SK-N-SH (cell line): ENCODE results near the gene SPTB. TPM values are rescaled to one million over a fixed set of nuclear protein-coding genes. Genes with fewer than 3 reads are reported as not detected.

ENCODE experiments used
- CTCF ChIA-PET: fragments of 300-600, 350-600 bp; formaldehyde crosslinking; extraction: SDS; loops from one replicate; lab custom pipeline; 2021; lab: Yijun Ruan, JAX
- POLR2A ChIA-PET: fragments of 350-600 bp; sonication (Branson Sonifier 250); formaldehyde crosslinking; extraction: SDS; loops from one replicate; lab custom pipeline; 2020; ENCODE audit warnings: antibody characterized with exemption, inconsistent platforms; lab: Yijun Ruan, JAX
- DNase-seq: peaks from one replicate; pipeline ENCODE4 v3.0.0; 2012
- H2AFZ ChIP-seq: fragments of 200-600 bp; sonication (generic); 2 replicates; pipeline ENCODE4 v1.8.1; 2016; ENCODE audit warnings: antibody characterized with exemption, mild to moderate bottlenecking, low read depth
- H3F3A ChIP-seq: fragments of 200-600 bp; sonication (generic); replicated peaks from 2 replicates; pipeline ENCODE3; 2016; ENCODE audit warnings: antibody characterized with exemption, mild to moderate bottlenecking; ENCODE audit not compliant: insufficient read depth
- H3K27ac ChIP-seq, 2 experiments: fragments of 200-500 bp in 1 of 2; fragments of 200-600 bp in 1 of 2; sonication (Bioruptor generic) in 1 of 2; sonication (generic), shearing (Covaris generic) in 1 of 2; 2 replicates each; pipeline versions ENCODE4 v1.5.1 to v1.6.1; 2014 to 2016; ENCODE audit warnings: low read depth in 2 of 2, inconsistent platforms in 1 of 2, low read length in 1 of 2, mild to moderate bottlenecking in 1 of 2, mixed read lengths in 1 of 2
- H3K27me3 ChIP-seq: fragments of 200-600 bp; sonication (generic), shearing (Covaris generic); 2 replicates; pipeline ENCODE4 v1.6.1; 2016; ENCODE audit warnings: mixed run types; ENCODE audit not compliant: insufficient read depth
- H3K36me3 ChIP-seq, 2 experiments: fragments of 200-500 bp in 1 of 2; fragments of 200-600 bp in 1 of 2; sonication (Bioruptor generic) in 1 of 2; sonication (generic) in 1 of 2; replicated peaks in 1 of 2; 2 replicates each; pipeline versions ENCODE3 to v1.5.1; 2014 to 2016; ENCODE audit warnings: low read length in 1 of 2, mild to moderate bottlenecking in 1 of 2; ENCODE audit not compliant: insufficient read depth in 2 of 2, control insufficient read depth in 1 of 2
- H3K4me1 ChIP-seq, 2 experiments: fragments of 200-500 bp in 1 of 2; fragments of 200-600 bp in 1 of 2; sonication (Bioruptor generic) in 1 of 2; sonication (generic), shearing (Covaris generic) in 1 of 2; 2 replicates each; pipeline versions ENCODE4 v1.5.1 to v1.6.1; 2014 to 2016; ENCODE audit warnings: low read depth in 1 of 2, low read length in 1 of 2, mixed run types in 1 of 2; ENCODE audit not compliant: insufficient read depth in 2 of 2, control insufficient read depth in 1 of 2
- H3K4me2 ChIP-seq: fragments of 200-600 bp; sonication (generic), shearing (Covaris generic); 2 replicates; pipeline ENCODE4 v1.6.1; 2017; ENCODE audit warnings: mixed run types
- H3K4me3 ChIP-seq, 2 experiments: fragments of 200-500 bp in 1 of 2; fragments of 200-600 bp in 1 of 2; sonication (Bioruptor generic) in 1 of 2; sonication (generic), shearing (Covaris generic) in 1 of 2; 2 replicates each; pipeline versions ENCODE4 v1.5.1 to v1.8.1; 2014 to 2016; ENCODE audit warnings: low read depth in 2 of 2, inconsistent platforms in 1 of 2, low read length in 1 of 2, mild to moderate bottlenecking in 1 of 2, mixed read lengths in 1 of 2, moderate library complexity in 1 of 2
- H3K79me2 ChIP-seq: fragments of 200-600 bp; sonication (generic); 2 replicates; pipeline ENCODE4 v1.8.1; 2017; ENCODE audit warnings: mild to moderate bottlenecking; ENCODE audit not compliant: insufficient read depth
- H3K9ac ChIP-seq: fragments of 200-600 bp; sonication (generic); 2 replicates; pipeline ENCODE4 v1.6.1; 2017; ENCODE audit warnings: mixed run types
- H3K9me2 ChIP-seq: fragments of 200-600 bp; sonication (generic); 2 replicates; pipeline ENCODE4 v1.6.1; 2017; ENCODE audit warnings: mixed run types
- H3K9me3 ChIP-seq: fragments of 200-600 bp; sonication (generic); 2 replicates; pipeline ENCODE4 v1.6.1; 2017; ENCODE audit warnings: mixed run types, mild to moderate bottlenecking, moderate library complexity
- H4K20me1 ChIP-seq: fragments of 200-600 bp; sonication (generic); 2 replicates; pipeline ENCODE4 v1.6.1; 2017; ENCODE audit warnings: mild to moderate bottlenecking, mixed run types; ENCODE audit not compliant: insufficient read depth
- EP300 ChIP-seq, 2 experiments: IDR thresholded peaks; 2 replicates each; pipeline versions ENCODE4 v1.4.0 to v1.6.1; 2012; ENCODE audit warnings: borderline replicate concordance in 1 of 2, low read depth in 1 of 2, low read length in 1 of 2
- FOSL2 ChIP-seq: IDR thresholded peaks from 2 replicates; pipeline ENCODE4 v1.4.0; 2012; ENCODE audit warnings: low read depth, mild to moderate bottlenecking, moderate library complexity, borderline replicate concordance
- FOXJ3 ChIP-seq: sonication (generic); formaldehyde crosslinking; IDR thresholded peaks from 2 replicates; pipeline ENCODE4 v1.5.1; 2020; ENCODE audit warnings: mild to moderate bottlenecking, missing genetic modification reagents
- FOXM1 ChIP-seq: IDR thresholded peaks from 2 replicates; pipeline ENCODE4 v1.4.0; 2012; ENCODE audit warnings: low read depth, mild to moderate bottlenecking
- GATA2 ChIP-seq: sonication (generic); formaldehyde crosslinking; IDR thresholded peaks from 2 replicates; pipeline ENCODE4 v1.5.0; 2020; ENCODE audit warnings: mild to moderate bottlenecking, missing genetic modification reagents
- JUND ChIP-seq: IDR thresholded peaks from 2 replicates; pipeline ENCODE4 v1.4.0; 2012
- MXI1 ChIP-seq: IDR thresholded peaks from 2 replicates; pipeline ENCODE4 v1.6.1; 2012; ENCODE audit warnings: mild to moderate bottlenecking, low read depth, low read length, improper control_type of control experiment
- NRF1 ChIP-seq: IDR thresholded peaks from 2 replicates; pipeline ENCODE4 v1.6.1; 2012; ENCODE audit warnings: low read depth, mild to moderate bottlenecking, low read length
- POLR2AphosphoS5 ChIP-seq: IDR thresholded peaks from 2 replicates; pipeline ENCODE4 v1.6.1; 2012; ENCODE audit warnings: low read depth, low read length
- RCOR1 ChIP-seq: fragments of 150-350 bp; IDR thresholded peaks from 2 replicates; pipeline ENCODE4 v1.6.1; 2017; ENCODE audit warnings: antibody characterized with exemption, low read length
- RXRA ChIP-seq: IDR thresholded peaks from 2 replicates; pipeline ENCODE4 v1.4.0; 2012; ENCODE audit warnings: low read depth, mild to moderate bottlenecking, borderline replicate concordance
- SMC3 ChIP-seq: IDR thresholded peaks from 2 replicates; pipeline ENCODE4 v1.6.1; 2012; ENCODE audit warnings: low read depth, low read length, improper control_type of control experiment
- TAF1 ChIP-seq: IDR thresholded peaks from 2 replicates; pipeline ENCODE4 v1.6.1; 2012; ENCODE audit warnings: low read depth, mild to moderate bottlenecking, low read length, moderate library complexity, borderline replicate concordance
- TCF12 ChIP-seq: IDR thresholded peaks from 2 replicates; pipeline ENCODE4 v1.4.0; 2012
- TEAD4 ChIP-seq: IDR thresholded peaks from 2 replicates; pipeline ENCODE4 v1.4.0; 2012; ENCODE audit warnings: mild to moderate bottlenecking, borderline replicate concordance; ENCODE audit not compliant: insufficient read depth
- YY1 ChIP-seq: IDR thresholded peaks from 2 replicates; pipeline ENCODE4 v1.4.0; 2012; ENCODE audit warnings: low read depth, mild to moderate bottlenecking
- WGBS: methylation state at CpG from one replicate; pipeline ENCODE4 v1.1.6; 2017; ENCODE audit warnings: low lambda C conversion rate; 5-methylcytosine and 5-hydroxymethylcytosine counted together
- polyA plus RNA-seq, 3 experiments: library from polyadenylated mRNA; depleted of rRNA; stranded (reverse); fragments of >200 nt; gene quantifications; 2 replicates each; pipeline ENCODE4 v1.2.3, GENCODE V29; 2012
- TF ChIP-seq, protein P1 (sequence below): IDR thresholded peaks from 2 replicates; pipeline ENCODE4; 2012
- TF ChIP-seq, protein P2 (sequence below): fragments of 150-350 bp; IDR thresholded peaks from 2 replicates; pipeline ENCODE4 v1.6.1; 2017; ENCODE audit warnings: antibody characterized with exemption, low read length, low read depth, borderline replicate concordance
- TF ChIP-seq, protein P3 (sequence below): fragments of 200-600 bp; sonication (generic); IDR thresholded peaks from 2 replicates; pipeline ENCODE4 v1.6.1; 2017; ENCODE audit warnings: antibody characterized with exemption, mild to moderate bottlenecking, moderate library complexity
- TF ChIP-seq, protein P4 (sequence below): IDR thresholded peaks from 2 replicates; pipeline ENCODE4 v1.4.0; 2012; ENCODE audit warnings: low read depth, borderline replicate concordance
- TF ChIP-seq, protein P5 (sequence below): fragments of 150-350 bp; IDR thresholded peaks from 2 replicates; pipeline ENCODE4 v1.6.1; 2016; ENCODE audit warnings: mild to moderate bottlenecking, low read depth, low read length

The SPTB gene
- polyA plus RNA-seq, 1 of the 3 experiments (the other 2 are of a cell fraction), result 0.15 TPM

DNA sequence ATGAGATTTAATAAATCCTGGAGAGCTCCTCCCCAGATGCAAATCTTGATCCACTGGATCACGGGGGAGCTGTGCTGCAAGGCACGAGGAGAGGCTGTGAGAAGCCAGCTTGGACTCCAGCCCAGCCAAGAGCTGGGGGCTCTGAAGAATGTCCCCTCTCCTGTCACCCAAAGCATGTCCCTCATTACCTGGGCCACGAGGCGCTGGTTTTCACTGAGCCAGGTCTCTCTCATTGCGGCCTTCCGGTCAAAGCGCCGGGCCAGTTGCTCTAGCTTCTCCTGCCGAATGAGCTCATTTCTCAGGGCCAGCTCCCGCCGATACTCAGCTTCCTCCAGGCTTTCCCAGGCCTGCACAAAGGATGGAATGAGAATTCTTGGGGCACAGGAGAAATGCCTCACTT lies 83.3 kb downstream of the SPTB start:
- Histone ChIP-seq H3K27ac (peak overlapping the region in 1 of 2 experiments; percentile 72; a peak in 2 of 4 replicates), H3K9ac (no peak overlapping the region), H3K4me3 (no peak overlapping the region), H2AFZ (no peak overlapping the region), H3K9me3 (no peaks in the 10 kb centered on the region), H3K4me1 (peaks cover 0 to 28% of the 10 kb centered on the region in 2 experiments; a peak in 2 of 4 replicates), H3K9me2 (no peaks in the 10 kb centered on the region), H3K36me3 (no peaks in the 10 kb centered on the region), H3K27me3 (no peaks in the 10 kb centered on the region), H3F3A (no peaks in the 10 kb centered on the region), H3K4me2 (no peak overlapping the region), H4K20me1 (no peaks in the 10 kb centered on the region), H3K79me2 (no peaks in the 10 kb centered on the region)
- DNase-seq, result no peak
- 96% methylated on average over 9 of the region's 11 CpGs for WGBS
- ChIA-PET POLR2A (interaction anchor here (1.2 kb wide), 1 partner anchor 34 kb away, joined by 6 read pairs; no protein-coding TSS in a partner anchor), CTCF (interaction anchor here (0.6 to 10.8 kb wide), 8 partner anchors 11 to 114 kb away, joined by 3 to 138 read pairs (median 8); no protein-coding TSS in a partner anchor)
- no peak for TF ChIP-seq FOXM1
- no peak for TF ChIP-seq RCOR1
- TF ChIP-seq, protein P1, sequence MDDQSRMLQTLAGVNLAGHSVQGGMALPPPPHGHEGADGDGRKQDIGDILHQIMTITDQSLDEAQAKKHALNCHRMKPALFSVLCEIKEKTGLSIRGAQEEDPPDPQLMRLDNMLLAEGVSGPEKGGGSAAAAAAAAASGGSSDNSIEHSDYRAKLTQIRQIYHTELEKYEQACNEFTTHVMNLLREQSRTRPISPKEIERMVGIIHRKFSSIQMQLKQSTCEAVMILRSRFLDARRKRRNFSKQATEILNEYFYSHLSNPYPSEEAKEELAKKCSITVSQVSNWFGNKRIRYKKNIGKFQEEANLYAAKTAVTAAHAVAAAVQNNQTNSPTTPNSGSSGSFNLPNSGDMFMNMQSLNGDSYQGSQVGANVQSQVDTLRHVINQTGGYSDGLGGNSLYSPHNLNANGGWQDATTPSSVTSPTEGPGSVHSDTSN, result no peak
- TF ChIP-seq POLR2AphosphoS5, result no peak
- TF ChIP-seq NRF1, result no peak
- no peak for TF ChIP-seq EP300 (IDR thresholded peaks at IDR 0.05; ENCODE audit: borderline replicate concordance in 1 of 2, low read depth in 1 of 2, low read length in 1 of 2)
- TF ChIP-seq, protein P2, sequence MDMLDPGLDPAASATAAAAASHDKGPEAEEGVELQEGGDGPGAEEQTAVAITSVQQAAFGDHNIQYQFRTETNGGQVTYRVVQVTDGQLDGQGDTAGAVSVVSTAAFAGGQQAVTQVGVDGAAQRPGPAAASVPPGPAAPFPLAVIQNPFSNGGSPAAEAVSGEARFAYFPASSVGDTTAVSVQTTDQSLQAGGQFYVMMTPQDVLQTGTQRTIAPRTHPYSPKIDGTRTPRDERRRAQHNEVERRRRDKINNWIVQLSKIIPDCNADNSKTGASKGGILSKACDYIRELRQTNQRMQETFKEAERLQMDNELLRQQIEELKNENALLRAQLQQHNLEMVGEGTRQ, result no peak
- TF ChIP-seq TEAD4, result no peak
- TF ChIP-seq, protein P3, sequence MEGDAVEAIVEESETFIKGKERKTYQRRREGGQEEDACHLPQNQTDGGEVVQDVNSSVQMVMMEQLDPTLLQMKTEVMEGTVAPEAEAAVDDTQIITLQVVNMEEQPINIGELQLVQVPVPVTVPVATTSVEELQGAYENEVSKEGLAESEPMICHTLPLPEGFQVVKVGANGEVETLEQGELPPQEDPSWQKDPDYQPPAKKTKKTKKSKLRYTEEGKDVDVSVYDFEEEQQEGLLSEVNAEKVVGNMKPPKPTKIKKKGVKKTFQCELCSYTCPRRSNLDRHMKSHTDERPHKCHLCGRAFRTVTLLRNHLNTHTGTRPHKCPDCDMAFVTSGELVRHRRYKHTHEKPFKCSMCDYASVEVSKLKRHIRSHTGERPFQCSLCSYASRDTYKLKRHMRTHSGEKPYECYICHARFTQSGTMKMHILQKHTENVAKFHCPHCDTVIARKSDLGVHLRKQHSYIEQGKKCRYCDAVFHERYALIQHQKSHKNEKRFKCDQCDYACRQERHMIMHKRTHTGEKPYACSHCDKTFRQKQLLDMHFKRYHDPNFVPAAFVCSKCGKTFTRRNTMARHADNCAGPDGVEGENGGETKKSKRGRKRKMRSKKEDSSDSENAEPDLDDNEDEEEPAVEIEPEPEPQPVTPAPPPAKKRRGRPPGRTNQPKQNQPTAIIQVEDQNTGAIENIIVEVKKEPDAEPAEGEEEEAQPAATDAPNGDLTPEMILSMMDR, result no peak
- no peak for TF ChIP-seq MXI1
- TF ChIP-seq, protein P4, sequence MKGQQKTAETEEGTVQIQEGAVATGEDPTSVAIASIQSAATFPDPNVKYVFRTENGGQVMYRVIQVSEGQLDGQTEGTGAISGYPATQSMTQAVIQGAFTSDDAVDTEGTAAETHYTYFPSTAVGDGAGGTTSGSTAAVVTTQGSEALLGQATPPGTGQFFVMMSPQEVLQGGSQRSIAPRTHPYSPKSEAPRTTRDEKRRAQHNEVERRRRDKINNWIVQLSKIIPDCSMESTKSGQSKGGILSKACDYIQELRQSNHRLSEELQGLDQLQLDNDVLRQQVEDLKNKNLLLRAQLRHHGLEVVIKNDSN, result no peak

DNA sequence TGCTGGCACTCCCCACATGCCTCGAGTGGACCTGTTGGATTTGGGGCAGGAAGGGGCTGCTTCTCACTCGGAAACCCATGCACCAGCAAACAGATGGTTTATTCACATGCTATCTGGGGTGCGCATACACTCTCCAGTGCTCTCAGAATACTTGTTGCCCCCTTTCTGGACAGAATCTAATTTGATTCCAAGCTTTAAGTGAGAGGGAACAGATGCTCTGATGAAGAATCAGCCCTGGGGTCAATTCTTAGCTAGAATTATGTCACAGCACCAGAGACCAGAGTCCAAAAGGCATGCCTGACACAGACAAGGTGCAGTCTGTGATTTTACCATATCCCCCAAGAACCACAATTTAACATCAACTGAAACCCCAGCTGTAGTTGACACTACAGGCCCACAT lies 83.8 kb downstream of the SPTB start:
- CTCF ChIA-PET, result interaction anchor here (0.6 to 10.8 kb wide), 11 partner anchors 11 to 227 kb away, joined by 3 to 138 read pairs (median 4); no protein-coding TSS in a partner anchor
- peak overlapping the region in 1 of 2 experiments; percentile 72; a peak in 2 of 4 replicates for H3K27ac ChIP-seq
- TF ChIP-seq GATA2 (peak; percentile 81), FOSL2 (no peak), YY1 (no peak), TAF1 (no peak), JUND (no peak), FOXJ3 (CRISPR knock-in tag) (peak; percentile 88; the same call in 1 of the 2 replicates), POLR2AphosphoS5 (no peak), SMC3 (no peak), EP300 (IDR thresholded peaks at IDR 0.05; ENCODE audit: borderline replicate concordance in 1 of 2, low read depth in 1 of 2, low read length in 1 of 2) (peak in 1 of 2 experiments; percentile 91; a peak in 2 of 4 replicates), TCF12 (no peak), TEAD4 (no peak), RXRA (no peak)
- TF ChIP-seq, protein P5, sequence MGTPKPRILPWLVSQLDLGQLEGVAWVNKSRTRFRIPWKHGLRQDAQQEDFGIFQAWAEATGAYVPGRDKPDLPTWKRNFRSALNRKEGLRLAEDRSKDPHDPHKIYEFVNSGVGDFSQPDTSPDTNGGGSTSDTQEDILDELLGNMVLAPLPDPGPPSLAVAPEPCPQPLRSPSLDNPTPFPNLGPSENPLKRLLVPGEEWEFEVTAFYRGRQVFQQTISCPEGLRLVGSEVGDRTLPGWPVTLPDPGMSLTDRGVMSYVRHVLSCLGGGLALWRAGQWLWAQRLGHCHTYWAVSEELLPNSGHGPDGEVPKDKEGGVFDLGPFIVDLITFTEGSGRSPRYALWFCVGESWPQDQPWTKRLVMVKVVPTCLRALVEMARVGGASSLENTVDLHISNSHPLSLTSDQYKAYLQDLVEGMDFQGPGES, result no peak

More for the DNA sequence above, 83.8 kb downstream of the SPTB start:
- H3K9me3 ChIP-seq, result no peaks in the 10 kb centered on the region
- H3K9me2 ChIP-seq, result no peaks in the 10 kb centered on the region
- no peak overlapping the region for H3K4me2 ChIP-seq
- no peaks in the 10 kb centered on the region for H3F3A ChIP-seq
- H2AFZ ChIP-seq, result no peak overlapping the region
- H3K79me2 ChIP-seq, result no peaks in the 10 kb centered on the region
- no peak overlapping the region for H3K9ac ChIP-seq
- POLR2A ChIA-PET, result interaction anchor here (1.2 kb wide), 1 partner anchor 34 kb away, joined by 6 read pairs; no protein-coding TSS in a partner anchor
- no peaks in the 10 kb centered on the region for H3K27me3 ChIP-seq
- DNase-seq, result peak; percentile 78
- H3K4me3 ChIP-seq, result no peak overlapping the region
- H4K20me1 ChIP-seq, result no peaks in the 10 kb centered on the region
- peaks cover 0 to 28% of the 10 kb centered on the region in 2 experiments; a peak in 2 of 4 replicates for H3K4me1 ChIP-seq
- no peaks in the 10 kb centered on the region for H3K36me3 ChIP-seq
- 67% methylated on average over 3 of the region's 3 CpGs for WGBS
